ENCODE results near the gene PIAS1.
"Not testable (repeated sequence)": the region's sequence is repeated elsewhere in the genome, so short reads cannot be mapped to it uniquely, and the experiment has no call there.

The PIAS1 gene

DNA sequence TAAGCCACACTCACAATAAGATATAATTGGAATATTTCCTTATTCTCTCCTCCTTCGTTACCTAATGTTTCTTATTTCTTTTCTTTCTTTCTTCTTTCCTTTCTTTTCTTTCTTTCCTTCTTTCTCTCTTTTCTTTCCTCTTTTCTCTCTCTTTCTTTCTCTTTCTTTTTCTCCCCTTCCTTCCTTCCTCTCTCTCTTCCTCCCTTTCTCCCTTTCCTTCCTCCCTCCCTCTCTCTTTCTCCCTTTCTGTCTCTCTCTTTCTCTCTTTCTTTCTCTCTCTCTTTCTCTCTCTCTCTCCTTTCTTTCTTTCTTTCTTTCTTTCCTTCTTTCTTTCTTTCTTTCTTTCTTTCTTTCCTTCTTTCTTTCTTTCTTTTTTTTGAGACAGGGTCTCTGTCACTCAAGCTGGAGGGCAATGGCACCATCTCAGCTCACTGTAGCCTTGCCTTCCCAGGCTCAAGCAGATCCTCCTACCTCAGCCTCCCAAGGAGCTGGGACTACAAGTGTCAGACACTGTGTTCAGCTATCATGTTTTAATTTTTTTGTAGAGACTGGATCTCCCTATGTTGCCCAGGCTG lies 19.3 kb upstream of the PIAS1 start:
- no peak for DNase-seq (ENCODE audit: low read depth)

DNA sequence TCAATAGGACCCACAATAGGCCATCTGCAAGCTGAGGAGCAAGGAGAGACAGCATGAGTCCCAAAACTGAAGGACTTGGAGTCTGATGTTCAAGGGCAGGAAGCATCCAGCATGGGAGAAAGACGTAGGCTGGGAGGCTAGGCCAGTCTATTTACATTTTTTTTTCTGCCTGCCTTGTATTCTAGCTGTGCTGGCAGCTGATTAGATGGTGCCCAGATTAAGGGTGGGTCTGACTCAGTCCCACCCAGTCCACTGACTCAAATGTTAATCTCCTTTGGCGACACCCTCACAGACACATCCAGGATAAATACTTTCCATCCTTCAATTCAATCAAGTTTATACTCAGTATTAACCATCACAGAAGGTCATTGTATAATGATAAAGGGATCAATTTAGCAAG lies 15.9 kb upstream of the PIAS1 start:
- DNase-seq (ENCODE audit: low read depth): no peak

DNA sequence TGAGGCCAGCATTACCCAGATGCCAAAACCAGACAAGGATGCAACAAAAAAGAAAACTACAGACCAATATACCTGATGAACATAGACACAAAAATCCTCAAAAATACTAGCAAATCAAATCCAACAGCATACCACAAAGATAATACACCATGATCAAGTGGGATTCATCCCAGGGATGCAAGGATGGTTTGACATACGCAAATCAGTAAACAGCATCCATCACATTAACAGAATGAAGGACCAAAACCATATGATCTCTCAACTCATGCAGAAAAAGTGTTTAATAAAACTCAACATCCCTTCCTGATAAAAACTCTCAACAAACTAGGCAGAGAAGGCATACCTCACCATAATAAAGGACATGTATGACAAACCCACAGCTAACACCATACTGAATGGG lies 14.0 kb upstream of the PIAS1 start:
- DNase-seq (ENCODE audit: low read depth): no peak

DNA sequence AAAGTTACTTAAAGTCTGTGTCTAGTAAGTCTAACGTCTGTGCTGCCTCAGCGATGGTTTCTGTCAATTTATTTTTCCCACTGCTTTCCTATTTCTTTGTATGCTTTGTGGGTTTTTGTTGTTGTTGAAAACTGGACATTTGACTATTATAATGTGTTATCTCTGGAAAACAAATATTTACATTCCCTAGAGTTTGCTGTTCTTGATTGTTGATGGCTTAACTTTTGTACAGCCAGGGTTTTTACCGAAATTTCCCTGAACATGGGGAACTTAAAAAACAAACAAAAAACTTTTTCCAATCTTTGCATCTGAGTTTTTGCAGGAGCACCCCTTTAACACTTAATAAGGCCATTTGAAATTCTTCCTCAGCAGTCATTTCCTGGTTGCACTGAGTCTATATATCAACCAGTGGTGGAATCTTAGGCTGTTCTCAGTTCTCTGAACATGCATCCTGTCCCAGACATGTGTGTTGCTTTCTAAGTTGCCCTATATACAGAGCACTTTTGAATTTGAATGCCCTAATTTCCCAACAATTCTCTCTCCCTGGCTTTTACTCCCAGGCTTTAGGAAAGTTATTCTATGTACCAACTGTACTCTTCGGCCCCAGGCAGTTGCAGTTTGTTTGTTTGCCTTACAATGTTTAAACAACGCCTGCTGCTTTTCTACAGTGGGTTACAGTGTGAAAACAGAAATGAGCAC lies 11.8 kb upstream of the PIAS1 start:
- no peak for DNase-seq (ENCODE audit: low read depth)

DNA sequence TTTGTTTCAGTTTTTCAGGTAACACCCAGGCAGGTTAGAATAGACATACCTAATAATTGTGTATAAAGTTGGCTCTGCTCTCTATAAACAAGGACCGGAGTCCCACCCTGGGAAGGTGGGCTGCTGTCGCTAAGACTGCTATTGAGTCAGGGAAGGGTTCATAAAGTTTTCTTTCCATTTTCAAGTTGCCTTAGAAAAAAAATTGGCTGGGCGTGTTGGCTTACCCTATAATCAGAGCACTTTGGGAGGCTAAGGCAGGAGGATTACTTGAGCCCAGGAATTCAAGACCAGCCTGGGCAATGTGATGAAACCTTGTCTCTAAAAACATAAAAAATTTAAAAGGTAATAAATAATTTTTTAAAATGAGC lies 11.3 kb upstream of the PIAS1 start:
- no peak for DNase-seq (ENCODE audit: low read depth)

DNA sequence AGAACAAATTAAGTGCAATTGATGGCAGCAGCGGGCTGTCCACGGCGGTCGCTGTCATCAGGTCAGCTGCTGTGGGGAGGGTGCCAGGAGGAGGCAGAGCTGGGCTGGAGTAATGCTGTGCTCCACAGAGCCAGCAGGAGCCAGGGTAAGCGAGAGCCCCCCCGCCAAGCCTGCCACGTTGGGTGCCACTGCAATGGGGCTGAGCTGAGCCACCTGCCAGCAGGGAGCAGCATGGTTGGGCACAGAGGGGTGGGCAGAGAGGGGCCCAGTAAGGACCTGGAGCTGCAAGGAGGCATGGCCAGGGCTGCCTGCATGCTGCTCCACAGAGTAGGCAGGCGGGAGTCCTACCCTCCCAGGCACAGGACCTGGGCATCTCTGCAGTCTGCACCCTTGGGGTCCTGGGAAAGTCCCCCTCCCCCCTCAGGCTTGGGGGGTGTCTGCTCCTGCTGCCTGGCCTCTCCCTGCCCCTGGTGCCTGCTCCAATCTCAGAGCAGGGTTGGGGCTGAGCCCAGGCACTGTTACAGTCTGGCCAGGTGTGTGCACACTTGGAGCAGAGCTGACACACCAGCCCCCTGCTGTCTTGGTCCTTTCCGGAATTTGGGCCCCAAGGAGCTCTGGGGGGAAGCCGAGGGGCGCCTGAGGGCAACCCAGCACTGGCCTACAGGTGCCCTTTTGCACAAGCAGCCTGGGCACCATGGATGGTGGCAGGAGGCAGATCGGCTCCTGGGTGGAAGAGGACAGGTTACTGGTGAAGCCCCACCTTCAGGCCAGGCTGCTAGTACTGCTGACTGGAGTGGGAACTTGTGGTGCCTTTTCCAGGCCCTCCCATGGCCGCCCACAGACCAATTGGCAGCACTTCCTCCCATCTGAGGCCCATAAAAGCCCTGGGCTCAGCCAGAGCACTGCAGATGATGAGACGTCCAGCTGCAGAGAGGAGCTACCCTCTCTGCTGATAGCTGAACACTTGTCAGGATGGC lies 8.5 kb upstream of the PIAS1 start:
- DNase-seq (ENCODE audit: low read depth): no peak

DNA sequence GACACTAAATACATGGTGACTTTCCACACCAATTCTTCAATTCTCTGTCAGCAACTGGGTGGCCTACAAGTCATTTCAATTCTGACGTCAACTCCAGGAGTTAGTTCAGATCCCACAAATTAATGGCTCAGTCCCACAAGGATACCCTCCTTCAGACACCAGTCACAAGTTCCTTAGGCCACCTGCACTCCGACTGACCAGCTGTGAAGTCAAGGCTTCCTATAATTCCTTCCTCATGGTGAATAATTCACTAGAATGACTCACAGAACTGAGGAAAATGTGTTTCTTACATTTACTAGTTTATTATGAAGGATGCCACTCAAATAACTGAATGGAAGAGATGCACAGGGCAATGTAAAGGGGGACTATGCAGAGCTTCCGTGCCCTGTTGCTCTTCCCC lies 6.3 kb upstream of the PIAS1 start:
- DNase-seq (ENCODE audit: low read depth): no peak

DNA sequence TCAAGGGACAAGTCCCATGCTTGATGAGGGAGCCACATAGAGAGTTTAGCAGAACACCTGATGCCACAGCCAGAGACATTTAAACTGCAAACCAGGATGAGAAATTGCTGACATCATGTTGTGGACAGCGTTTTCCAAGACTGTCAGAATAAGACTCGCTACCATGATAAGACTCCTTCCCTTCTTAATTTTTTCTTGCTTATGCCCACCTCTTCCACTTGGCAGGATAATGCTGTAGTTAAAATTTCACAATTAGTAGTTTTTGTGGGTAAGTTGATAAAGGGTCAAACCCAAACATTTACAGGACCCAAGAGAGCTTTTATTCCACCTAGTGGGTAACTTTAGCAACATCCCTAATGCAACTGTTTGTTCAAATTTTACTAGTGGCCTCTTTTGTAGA lies 3.0 kb upstream of the PIAS1 start:
- no peak for DNase-seq (ENCODE audit: low read depth)

DNA sequence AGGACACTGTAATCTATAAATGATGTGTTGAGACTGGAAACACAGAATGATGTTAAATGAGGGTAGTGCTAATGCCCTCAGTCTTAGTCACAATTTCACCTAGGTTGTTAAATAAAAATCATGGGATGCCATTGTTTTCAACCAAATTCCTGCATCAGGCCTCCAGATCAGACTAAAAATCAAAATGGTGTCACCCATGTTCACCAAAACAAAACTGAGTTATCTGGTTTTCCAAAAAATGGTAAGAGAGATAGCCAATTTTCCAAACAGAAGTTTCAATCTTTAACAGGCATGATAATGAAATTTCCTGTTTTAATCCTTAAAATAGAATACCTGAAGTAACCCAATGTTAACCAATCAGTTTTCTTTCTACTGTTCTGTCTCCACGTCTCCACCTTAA lies 2.2 kb upstream of the PIAS1 start:
- DNase-seq (ENCODE audit: low read depth): no peak

DNA sequence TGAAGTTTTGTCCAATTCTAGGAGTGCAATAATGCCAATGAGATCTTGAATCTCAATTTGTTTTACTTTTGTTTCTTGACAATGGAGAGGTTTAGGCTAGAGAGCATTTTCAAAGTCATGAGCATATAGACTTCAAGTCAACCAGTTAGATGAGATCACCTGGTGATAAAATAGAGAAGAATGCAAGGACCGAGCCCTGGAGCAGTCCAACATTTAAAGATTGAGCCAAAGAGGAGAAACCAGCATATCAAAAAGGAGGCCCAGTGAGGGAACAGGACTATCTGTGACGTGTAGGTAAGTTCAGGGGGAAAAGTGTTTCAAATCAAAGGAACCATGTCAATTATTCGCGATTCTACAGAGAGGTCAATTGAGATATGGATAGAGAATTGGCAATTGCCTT lies 1.7 kb upstream of the PIAS1 start:
- no peak for DNase-seq (ENCODE audit: low read depth)

DNA sequence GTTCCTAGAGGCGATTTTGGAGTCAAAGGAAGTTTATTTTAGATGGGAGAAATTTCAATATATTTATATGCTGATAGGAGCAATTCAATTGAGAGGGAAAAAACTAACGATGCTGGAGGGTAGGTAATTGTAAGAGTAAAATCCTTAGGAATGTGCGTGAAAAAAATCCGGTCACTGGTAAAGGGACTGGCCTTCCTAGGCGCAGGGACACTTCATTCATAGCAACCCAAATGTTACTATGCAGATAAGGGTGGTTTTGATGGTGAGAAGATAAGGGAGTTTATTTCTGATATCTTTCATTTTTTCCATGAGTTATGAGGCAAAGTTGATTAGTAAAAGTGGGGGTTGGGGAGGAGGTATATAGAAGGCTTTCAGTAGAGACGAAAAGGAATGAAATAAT lies 1.1 kb upstream of the PIAS1 start:
- no peak for DNase-seq (ENCODE audit: low read depth)

DNA sequence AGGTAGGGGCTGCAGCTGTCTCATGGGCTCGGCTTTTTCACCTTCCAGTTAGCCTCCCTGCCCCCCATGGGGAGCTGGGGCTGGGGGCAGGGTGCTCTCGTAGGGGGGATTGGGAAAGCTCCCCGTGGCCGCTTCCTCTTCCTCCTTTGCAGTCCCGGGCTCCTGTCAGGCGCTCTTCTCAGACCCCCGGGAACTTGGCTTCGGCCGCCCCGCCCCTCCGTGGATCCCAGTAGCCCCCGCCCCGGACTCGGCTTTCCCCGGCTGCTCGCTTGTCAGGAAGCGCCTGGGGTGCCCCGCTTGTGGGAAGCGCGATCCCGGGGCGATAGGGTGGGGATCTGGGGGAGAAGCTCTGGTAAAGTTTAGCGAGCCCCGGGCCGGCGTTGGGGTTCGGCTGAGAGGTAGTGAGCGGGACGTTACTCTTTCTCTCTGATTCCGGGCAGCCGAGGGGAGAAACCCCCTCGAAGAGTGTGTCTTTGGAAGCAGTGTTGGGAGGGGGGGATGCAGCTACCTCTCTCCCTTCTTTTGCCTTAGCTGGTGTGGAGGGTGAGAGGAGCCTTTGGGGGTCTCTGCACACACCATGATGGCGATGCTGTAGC lies 611 bp downstream of the PIAS1 start:
- DNase-seq (ENCODE audit: low read depth): no peak

DNA sequence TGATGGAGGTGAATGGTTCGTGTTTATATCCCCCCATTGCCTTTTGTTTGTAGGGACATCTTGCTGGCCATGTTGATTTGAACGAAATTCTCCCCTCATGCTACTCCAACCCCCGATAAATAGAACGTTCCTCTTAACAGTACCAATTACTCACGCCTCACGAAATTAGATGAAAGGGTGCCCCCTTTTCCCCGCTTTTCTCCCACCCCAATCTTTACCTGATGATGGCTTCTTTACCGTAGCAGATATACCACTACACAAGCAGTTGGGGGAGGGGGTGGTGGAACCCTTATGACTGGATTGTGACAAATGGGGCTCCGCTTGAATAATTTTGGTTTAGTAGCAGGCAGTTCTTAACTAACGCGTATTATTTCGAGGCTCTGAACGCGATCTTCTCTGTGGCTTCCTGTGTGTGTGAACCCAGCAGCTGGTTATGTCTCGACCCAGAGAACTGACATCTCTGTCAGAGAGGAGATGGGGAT lies 1.1 kb downstream of the PIAS1 start:
- peak; percentile 23 for DNase-seq (ENCODE audit: low read depth)

DNA sequence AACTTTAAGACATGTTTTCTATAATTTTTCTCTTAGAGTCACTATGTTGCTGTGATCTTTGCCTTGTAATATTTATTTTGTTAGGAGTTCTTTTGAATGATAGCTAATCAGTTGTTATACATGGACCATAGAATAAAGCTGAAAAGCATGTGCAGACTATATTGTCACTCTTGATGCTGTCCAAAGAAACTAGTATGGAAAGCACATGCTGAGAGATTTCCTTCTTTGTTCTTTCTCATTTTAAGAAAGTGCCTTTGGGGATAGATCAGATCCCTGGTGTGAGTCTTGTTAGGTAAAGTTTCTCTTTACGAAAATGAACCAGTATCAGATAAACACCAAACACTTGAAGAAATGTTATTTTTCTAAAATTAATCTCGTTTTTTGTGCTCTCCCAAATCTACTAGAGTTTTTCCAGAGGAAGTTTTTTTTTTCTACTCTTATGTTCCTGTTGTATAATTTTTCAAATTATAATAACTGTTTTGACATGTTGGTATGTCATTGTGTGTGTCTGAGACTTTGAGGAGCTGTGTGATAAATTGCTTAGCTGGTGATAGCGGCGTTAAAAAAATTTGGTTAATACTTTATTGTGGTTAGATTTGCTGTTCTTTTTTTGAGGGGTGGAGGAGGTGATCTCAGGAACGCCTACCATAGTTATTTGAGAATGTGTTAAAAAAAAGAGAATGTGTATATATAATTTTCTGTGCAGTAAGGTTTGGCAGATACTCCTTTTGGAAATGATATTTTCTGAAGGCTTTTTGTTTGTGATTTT lies 2.2 kb downstream of the PIAS1 start:
- DNase-seq (ENCODE audit: low read depth): no peak

DNA sequence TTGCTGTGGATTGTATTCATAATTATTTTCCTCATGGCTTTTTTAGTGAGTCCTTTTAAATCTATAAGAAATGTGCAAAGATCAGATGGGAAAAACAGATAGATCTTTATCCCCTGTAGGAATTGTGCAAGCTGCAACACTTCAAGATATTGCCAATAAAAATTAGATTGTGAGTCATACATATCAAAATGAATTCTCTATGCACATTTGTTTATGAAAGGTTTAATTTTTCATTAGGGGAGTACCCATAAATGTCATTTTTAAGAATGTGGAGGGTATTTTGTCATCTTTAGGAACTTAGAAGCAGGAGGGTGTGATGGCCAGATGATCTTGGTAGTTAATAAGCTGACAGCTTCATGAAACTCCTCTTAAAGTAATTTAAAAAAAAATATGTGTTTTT lies 2.9 kb downstream of the PIAS1 start:
- DNase-seq (ENCODE audit: low read depth): no peak

DNA sequence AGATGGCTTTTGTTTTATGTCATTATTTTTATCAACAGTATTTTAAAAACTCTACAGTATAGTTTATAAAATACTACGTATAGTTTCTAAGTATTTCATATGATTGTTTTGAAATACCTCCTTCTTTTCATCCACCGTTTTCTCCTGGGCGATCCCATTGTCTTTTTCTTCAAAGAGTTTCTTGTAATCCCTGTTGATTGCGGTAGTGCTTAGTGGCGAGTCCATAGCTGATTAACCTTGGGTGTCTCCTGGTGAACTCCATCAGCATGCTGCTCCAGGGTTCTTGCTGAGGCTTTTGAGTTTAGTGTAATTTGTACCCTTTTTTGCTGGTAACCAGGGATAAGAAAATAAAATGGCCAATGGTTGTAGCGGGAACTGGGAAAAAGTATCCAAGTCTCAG lies 3.6 kb downstream of the PIAS1 start:
- DNase-seq (ENCODE audit: low read depth): no peak

DNA sequence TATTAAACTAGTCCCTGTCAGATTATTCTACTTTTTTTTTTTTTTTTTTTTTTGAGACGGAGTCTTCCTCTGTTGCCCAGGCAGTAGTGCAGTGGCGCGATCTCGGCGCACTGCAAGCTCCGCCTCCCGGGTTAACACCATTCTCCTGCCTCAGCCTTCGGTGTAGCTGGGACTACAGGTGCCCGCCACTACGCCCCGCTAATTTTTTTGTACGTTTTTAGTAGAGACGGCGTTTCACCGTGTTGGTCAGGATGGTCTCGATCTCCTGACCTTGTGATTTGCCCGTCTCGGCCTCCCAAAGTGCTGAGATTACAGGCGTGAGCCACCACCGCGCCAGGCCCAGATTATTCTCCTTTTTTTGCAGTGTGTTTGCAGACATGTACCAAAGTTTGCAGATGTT lies 4.9 kb downstream of the PIAS1 start:
- DNase-seq (ENCODE audit: low read depth): not testable (repeated sequence)

DNA sequence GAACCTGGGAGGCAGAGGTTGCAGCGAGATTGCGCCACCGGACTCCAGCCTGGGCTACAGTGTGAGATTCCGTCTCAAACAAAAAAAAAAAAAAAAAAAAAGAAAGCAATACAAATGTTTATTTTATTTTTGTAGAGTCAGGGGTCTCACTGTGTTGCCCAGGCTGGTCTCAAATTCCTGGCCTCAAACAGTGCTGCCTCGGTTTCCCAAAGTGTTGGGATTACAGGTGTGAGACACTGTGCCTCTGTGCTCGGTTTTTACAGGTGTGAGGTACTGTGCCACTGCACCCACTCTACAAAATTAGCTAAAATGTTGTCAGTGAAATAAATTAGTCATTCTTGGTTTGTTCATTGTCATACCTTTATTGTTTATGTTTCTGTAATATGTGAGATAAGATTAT lies 5.5 kb downstream of the PIAS1 start:
- DNase-seq (ENCODE audit: low read depth): no peak

DNA sequence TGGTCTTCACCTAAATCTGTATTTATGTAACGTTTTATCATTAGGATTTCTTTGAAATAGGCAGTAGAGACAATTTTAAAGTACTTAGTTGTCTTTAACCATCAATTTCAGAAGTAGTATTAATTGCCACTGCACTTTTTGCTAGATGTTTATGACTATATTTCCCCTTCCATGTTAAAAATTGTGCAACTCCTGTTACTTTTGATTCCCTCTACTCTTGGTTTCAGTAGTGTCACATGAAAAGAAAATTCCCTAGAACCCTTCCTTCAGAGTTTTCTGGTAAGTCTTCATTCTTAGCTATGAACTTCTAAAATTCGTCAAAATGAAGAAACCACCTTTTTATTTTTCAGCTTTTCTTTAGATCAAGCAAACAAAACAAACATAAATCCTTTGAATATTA lies 7.1 kb downstream of the PIAS1 start:
- DNase-seq (ENCODE audit: low read depth): no peak

DNA sequence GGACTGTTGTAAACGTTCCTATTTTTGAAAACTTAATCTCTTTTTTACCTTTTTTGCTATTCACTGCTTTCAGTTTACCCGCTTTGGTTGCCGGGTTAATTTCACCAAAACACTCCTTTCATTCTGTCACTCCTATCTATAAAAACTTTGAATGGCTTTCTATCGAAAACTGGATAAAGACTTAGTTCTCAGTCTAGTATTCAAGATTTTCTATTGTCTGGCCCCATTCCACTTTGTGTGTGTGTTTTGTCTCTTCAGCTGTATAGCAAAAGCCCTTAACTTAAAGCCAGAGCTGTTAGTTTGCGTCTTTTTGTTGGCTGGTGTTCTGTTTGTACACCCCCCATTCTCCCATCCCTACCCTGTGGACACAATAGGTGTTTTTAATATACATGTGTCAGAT lies 7.5 kb downstream of the PIAS1 start:
- DNase-seq (ENCODE audit: low read depth): no peak

DNA sequence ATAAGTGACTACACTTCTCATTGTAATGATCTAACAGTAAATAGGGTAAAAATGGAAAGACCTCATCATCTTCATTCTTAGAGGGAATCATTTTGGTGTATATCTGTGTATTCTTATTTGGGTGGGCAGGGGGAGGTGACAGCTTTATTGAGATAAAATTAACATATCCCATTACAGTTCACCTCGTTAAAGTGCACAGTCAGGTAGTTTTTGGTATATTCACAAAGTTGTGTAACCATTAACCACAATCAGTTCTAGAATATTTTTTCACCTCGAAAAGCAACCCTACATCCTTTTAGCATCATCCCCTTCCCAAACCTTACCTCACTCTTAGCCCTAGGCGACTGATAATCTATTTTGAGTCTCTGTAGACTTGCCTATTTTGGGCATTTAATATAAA lies 8.1 kb downstream of the PIAS1 start:
- DNase-seq (ENCODE audit: low read depth): no peak

DNA sequence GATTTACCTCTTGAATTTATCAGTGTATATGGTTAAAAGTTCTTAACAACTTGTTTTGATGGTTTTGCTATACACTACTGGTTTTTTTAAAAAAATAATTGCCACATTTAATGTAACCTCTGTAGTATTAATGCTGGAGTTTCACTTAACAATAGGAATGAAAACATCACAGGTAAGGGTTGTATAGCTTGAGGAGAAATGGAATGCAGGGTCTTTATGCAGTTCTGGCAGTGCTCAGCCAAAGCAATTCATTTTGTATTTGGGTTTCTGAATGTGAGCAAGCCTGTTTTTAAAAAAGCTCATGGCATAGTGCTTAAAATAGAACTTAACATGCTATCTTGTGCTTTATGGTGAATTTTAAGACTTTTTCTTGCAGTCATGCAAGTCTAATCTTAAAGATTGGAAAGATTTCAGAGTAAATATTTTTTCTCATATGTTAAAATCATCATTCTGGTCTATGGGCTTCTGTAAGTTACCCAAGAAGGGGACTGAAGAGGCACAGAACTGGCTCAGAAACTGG lies 8.9 kb downstream of the PIAS1 start:
- DNase-seq (ENCODE audit: low read depth): no peak

Data from non-pigmented ciliary epithelial cell (primary cell).